NCI-H1694 (cell line): ENCODE data around the gene GLT1D1.

Experiments used
- DNase-seq: peaks from one replicate; lab custom pipeline; 2025; lab: John Stamatoyannopoulos, UW

The GLT1D1 gene

DNA sequence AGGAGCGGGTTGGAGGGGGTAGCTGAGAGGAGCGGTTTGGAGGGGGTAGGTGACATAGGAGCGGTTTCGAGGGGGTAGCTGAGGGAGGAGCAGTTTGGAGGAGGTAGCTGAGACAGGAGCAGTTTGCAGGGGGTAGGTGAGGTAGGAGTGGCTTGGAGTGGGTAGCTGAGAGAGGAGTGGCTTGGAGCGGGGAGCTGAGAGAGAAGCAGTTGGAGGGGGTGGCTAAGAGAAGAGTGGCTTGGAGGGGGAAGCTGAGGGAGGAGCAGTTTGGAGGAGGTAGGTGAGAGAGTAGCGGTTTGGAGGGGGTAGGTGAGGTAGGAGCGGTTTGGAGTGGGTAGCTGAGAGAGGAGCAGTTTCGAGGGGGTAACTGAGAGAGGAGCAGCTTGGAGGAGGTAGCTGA is 152.1 kb downstream of the GLT1D1 start:
- no peak for DNase-seq

DNA sequence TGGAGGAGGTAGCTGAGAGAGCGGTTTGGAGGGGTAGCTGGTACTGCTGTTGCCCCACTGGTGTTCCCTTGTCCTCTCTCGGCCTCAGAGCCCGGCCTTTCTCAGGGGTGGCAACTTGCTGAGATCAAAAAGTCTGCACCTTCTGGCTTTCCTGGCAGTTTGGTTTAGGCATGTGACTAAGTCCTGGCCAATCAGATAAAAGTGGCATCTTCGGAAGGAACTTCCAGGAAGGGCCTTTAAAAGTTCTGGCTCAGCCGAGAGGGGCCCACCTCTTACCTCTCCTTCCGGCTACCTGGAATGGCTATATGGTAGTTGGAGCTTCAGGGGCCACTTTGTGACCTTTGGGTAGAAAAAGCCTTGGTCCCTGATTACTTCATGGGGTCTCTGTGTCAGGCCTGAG is 152.6 kb downstream of the GLT1D1 start:
- DNase-seq, result no peak

DNA sequence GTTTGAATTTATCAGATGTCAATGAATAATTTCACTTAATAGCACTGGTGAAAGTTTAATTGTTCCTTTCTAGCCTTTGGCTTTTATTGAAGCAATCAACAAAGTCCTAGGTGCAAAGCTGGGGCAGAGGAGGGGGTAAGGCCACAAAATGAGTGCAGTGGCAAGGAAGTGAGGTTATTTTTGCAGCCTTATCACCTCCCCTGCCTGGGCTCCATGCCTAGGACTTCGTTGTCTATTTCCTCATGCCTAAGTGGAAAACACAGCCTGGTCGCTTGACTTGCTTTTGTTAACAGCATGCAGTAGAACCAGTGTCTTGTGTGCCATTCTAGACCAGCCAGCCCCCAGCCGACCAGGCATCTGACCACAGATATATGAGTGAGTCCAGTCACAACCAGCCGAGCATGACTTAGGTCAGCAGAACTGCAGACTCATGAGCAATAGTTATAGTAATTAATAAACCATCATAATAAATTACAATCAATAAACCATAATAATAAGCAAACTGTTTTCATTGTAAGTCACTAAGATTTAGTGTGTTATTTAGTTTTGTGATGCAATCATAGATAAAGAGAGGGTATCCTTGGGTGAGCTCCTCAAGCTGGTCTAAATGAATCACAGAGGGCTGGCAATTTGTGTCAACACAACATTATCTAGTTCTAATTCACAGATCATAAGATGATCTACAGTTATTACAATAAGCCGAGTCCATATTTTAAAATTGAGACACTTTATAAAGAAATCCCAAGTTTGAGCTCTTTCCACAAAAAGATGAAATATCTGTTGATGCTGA is 156.8 kb downstream of the GLT1D1 start:
- DNase-seq, result no peak

DNA sequence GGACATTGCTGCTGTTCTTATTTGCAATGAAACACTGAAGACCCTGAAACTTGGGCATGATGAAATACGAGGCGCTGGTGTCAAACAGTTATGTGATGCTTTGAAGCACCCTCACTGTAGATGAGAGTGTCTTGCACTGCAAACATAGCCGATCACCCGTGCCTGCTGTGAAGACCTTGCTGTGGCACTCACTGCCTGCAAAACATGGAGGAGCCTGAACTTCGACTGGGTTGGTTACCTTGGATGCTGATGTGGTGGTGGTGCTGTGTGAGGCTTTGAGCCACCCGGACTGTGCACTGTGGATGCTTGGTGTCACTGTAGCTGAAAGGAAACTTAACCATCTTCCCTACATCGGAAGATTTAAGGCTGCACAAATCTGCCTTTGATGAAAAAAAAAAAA is 162.9 kb downstream of the GLT1D1 start:
- no peak for DNase-seq

DNA sequence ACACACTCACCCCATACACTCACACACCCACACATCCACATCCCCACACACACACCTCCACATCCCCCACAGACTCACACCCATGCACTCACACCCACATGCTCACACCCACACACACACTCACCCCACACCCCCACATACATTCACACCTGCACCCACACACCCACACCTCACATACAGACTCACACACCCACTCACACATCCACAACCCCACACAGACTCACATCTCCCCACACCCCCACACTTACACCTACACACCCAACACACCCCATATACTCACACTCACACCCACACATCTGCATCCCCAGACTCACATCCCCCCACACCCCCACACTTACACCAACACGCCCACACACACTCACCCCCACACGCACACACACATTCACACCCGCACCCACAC is 171.8 kb downstream of the GLT1D1 start:
- no peak for DNase-seq

DNA sequence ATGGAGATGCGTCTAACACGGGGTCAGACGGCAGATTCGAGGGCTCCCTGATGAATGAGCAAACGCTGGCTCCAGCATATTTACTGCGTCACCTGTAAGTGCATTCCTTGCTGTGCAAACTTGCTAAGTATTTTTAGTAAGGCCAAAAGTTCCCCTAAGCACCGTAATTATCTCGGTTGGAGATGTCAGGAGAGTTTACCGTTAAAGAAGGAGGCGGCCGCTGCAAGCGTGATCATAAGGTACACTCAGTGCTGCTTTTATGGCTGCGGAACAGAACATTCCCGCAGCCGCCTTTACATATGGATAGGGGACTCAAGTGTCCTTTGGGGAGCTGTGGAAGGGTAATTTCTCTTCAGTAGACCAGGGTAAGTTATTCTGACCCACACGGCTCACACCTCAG is 175.6 kb downstream of the GLT1D1 start:
- no peak for DNase-seq
